HG02970 (cell line): ENCODE data around the gene SYNE3.

Source experiments
- ATAC-seq: cut with Tn5 transposase; IDR thresholded peaks from one replicate; pipeline ENCODE4 v1.9.1; 2021; ENCODE audit warnings: mild to moderate bottlenecking, moderate library complexity, moderate number of reproducible peaks; ENCODE audit not compliant: unreplicated experiment, low FRiP score

The SYNE3 gene

GRCh38 chr14:95526483-95527386 is 10.3 kb upstream of the SYNE3 start:
- no peak for ATAC-seq

GRCh38 chr14:95525999-95526398 is 9.5 kb upstream of the SYNE3 start:
- no peak for ATAC-seq

GRCh38 chr14:95524706-95525512 is 8.5 kb upstream of the SYNE3 start:
- ATAC-seq: no peak

- no peak for ATAC-seq
Measured at GRCh38 chr14:95523815-95524448, 7.5 kb upstream of the SYNE3 start.

GRCh38 chr14:95523051-95523814 is 6.8 kb upstream of the SYNE3 start:
- ATAC-seq: no peak

- no peak for ATAC-seq
Measured at GRCh38 chr14:95522556-95522955, 6.1 kb upstream of the SYNE3 start.

- ATAC-seq: no peak
Measured at GRCh38 chr14:95522116-95522515, 5.7 kb upstream of the SYNE3 start.

- ATAC-seq: no peak
Measured at GRCh38 chr14:95521001-95521400, 4.6 kb upstream of the SYNE3 start.

- ATAC-seq: no peak
Measured at GRCh38 chr14:95520346-95520745, 3.9 kb upstream of the SYNE3 start.

- ATAC-seq: no peak
Measured at GRCh38 chr14:95519699-95520098, 3.2 kb upstream of the SYNE3 start.

- no peak for ATAC-seq
Measured at GRCh38 chr14:95518045-95518751, 1.7 kb upstream of the SYNE3 start.

GRCh38 chr14:95515596-95516552 is 576 bp downstream of the SYNE3 start:
- ATAC-seq: peak; percentile 80

GRCh38 chr14:95515080-95515489 is 1.4 kb downstream of the SYNE3 start:
- ATAC-seq: no peak

- ATAC-seq: no peak
Measured at GRCh38 chr14:95514131-95515079, 2.0 kb downstream of the SYNE3 start.

GRCh38 chr14:95513291-95513690 is 3.2 kb downstream of the SYNE3 start:
- ATAC-seq: no peak

- no peak for ATAC-seq
Measured at GRCh38 chr14:95511687-95512086, 4.8 kb downstream of the SYNE3 start.

GRCh38 chr14:95510804-95511203 is 5.6 kb downstream of the SYNE3 start:
- no peak for ATAC-seq
